K562 (cell line): ENCODE results near the gene TNPO2. TPM values are rescaled to one million over a fixed set of nuclear protein-coding genes. Genes with fewer than 3 reads are reported as not detected.

Experiments used
- ATAC-seq: fragments of 200-7000 bp; cut with Tn5 transposase; 3 replicates; pipeline ENCODE4 v1.9.1; 2020; ENCODE audit warnings: moderate library complexity
- BruUV-seq: library from RNA; stranded (reverse); fragments of 400-500 nt; replicated peaks from 2 replicates; lab custom pipeline; 2021; lab: Mats Ljungman, UMichigan
- CTCF ChIA-PET: fragments of 300-600 bp; formaldehyde crosslinking; extraction: SDS; loops from one replicate; lab custom pipeline; 2021; ENCODE audit warnings: low intra/inter-chr PET ratio; lab: Yijun Ruan, JAX
- POLR2A ChIA-PET: fragments of 300-600, 350-650 bp; sonication (Branson Sonifier 250); formaldehyde crosslinking; extraction: SDS; loops from one replicate; lab custom pipeline; 2021; ENCODE audit warnings: antibody characterized with exemption, inconsistent platforms; lab: Yijun Ruan, JAX
- DNase-seq, 4 experiments: peaks; one replicate each; pipeline versions ENCODE4 v3.0.0 to v3.0.0-alpha.2; 2011 to 2018; ENCODE audit warnings: low spot score in 3 of 4, mixed read lengths in 3 of 4; ENCODE audit errors: extremely low read depth in 1 of 4
- FAIRE-seq: peaks from 2 replicates; lab custom pipeline; 2011; peaks lifted over from hg19 to GRCh38; lab: Jason Lieb, UNC
- H2AFZ ChIP-seq: 2 replicates; pipeline ENCODE4 v1.6.0; 2011; ENCODE audit warnings: low read depth, low read length, control low read depth, inconsistent platforms
- H3K27ac ChIP-seq: fragments of 200-600 bp; 3 replicates; pipeline ENCODE4 v1.8.0; 2011; ENCODE audit warnings: low read depth, mild to moderate bottlenecking, control low read depth, inconsistent platforms, low read length, moderate library complexity, mixed read lengths; ENCODE audit errors: extremely low read depth
- H3K27me3 ChIP-seq, 2 experiments: fragments of 300-600 bp in 1 of 2; 2 replicates in 1 of 2; 3 replicates in 1 of 2; pipeline versions ENCODE4 v1.6.0 to v1.8.0; 2011; ENCODE audit warnings: inconsistent platforms in 2 of 2, low read length in 2 of 2, mild to moderate bottlenecking in 1 of 2, mixed read lengths in 1 of 2, moderate library complexity in 1 of 2; ENCODE audit not compliant: control insufficient read depth in 2 of 2, insufficient read depth in 2 of 2
- H3K36me3 ChIP-seq: fragments of 300-600 bp; 3 replicates; pipeline ENCODE4 v1.8.0; 2011; ENCODE audit warnings: mild to moderate bottlenecking, low read length, inconsistent platforms; ENCODE audit not compliant: control insufficient read depth, insufficient read depth
- H3K4me1 ChIP-seq, 2 experiments: fragments of 200-600 bp in 1 of 2; replicated peaks in 1 of 2; 2 replicates in 1 of 2; 3 replicates in 1 of 2; pipeline versions ENCODE4 v1.5.1 to v1.8.0; 2011; ENCODE audit warnings: inconsistent platforms in 2 of 2, low read length in 2 of 2, mild to moderate bottlenecking in 1 of 2, mixed read lengths in 1 of 2, moderate library complexity in 1 of 2; ENCODE audit not compliant: control insufficient read depth in 2 of 2, insufficient read depth in 2 of 2
- H3K4me2 ChIP-seq: 2 replicates; pipeline ENCODE4 v1.6.1; 2011; ENCODE audit warnings: low read length, control low read depth, inconsistent platforms, mixed read lengths; ENCODE audit not compliant: insufficient read depth
- H3K4me3 ChIP-seq: fragments of 200-600 bp; sonication (generic), shearing (Covaris generic); 2 replicates; pipeline ENCODE4 v1.5.1; 2016; ENCODE audit warnings: control low read depth, inconsistent platforms
- H3K79me2 ChIP-seq: fragments of 200-600 bp; 3 replicates; pipeline ENCODE4 v1.8.0; 2011; ENCODE audit warnings: low read length, inconsistent platforms; ENCODE audit not compliant: control insufficient read depth, insufficient read depth
- H3K9ac ChIP-seq, 2 experiments: 2 replicates each; pipeline versions ENCODE4 v1.6.0 to v1.6.1; 2011; ENCODE audit warnings: low read depth in 2 of 2, low read length in 2 of 2, control low read depth in 1 of 2, inconsistent platforms in 1 of 2, mild to moderate bottlenecking in 1 of 2, mixed read lengths in 1 of 2; ENCODE audit not compliant: insufficient read depth in 1 of 2
- H3K9me1 ChIP-seq: one replicate; pipeline ENCODE4 v1.6.0; 2011; ENCODE audit warnings: inconsistent platforms, mild to moderate bottlenecking, low read length, moderate library complexity; ENCODE audit not compliant: control insufficient read depth, insufficient read depth
- H3K9me3 ChIP-seq: replicated peaks from 2 replicates; pipeline ENCODE4 v1.5.1; 2011; ENCODE audit warnings: low read depth, low read length, inconsistent platforms; ENCODE audit not compliant: control insufficient read depth, insufficient read depth
- H4K20me1 ChIP-seq: replicated peaks from 2 replicates; pipeline ENCODE4 v1.6.1; 2011; ENCODE audit warnings: low read length, inconsistent platforms, mixed read lengths; ENCODE audit not compliant: control insufficient read depth, insufficient read depth
- NFATC3 ChIP-seq: fragments of 450-650 bp; IDR thresholded peaks from 2 replicates; pipeline ENCODE4 v1.6.1; 2017; ENCODE audit warnings: mild to moderate bottlenecking
- NR1H2 ChIP-seq: sonication (generic); formaldehyde crosslinking; IDR thresholded peaks from 2 replicates; pipeline ENCODE4 v1.4.0; 2020; ENCODE audit warnings: mild to moderate bottlenecking, missing genetic modification reagents
- PHB2 ChIP-seq: fragments of 450-650 bp; IDR thresholded peaks from 2 replicates; pipeline ENCODE4 v1.6.1; 2017; ENCODE audit warnings: low read depth
- SMAD3 ChIP-seq: fragments of 450-650 bp; formaldehyde crosslinking; conservative IDR thresholded peaks from 2 replicates; pipeline ENCODE4 v1.4.0; 2020; ENCODE audit warnings: mild to moderate bottlenecking
- SMARCE1 ChIP-seq: fragments of 450-650 bp; IDR thresholded peaks from 2 replicates; pipeline ENCODE4 v1.7.1; 2016; ENCODE audit warnings: mild to moderate bottlenecking
- ZNF518B ChIP-seq: fragments of 250-450 bp; sonication (Bioruptor Pico); IDR thresholded peaks from 2 replicates; pipeline ENCODE4 v1.5.0; 2021; ENCODE audit warnings: mild to moderate bottlenecking, moderate library complexity
- ZNF586 ChIP-seq: fragments of 450-650 bp; formaldehyde crosslinking; conservative IDR thresholded peaks from 2 replicates; pipeline ENCODE4 v1.4.0; 2020; ENCODE audit warnings: mild to moderate bottlenecking, moderate library complexity
- WGBS: fragments of 100-300 bp; shearing (Covaris generic); methylation state at CpG from one replicate; pipeline ENCODE4 v1.1.6; 2016; ENCODE audit warnings: low coverage, mixed read lengths; ENCODE audit not compliant: insufficient coverage; ENCODE audit errors: missing lambda C conversion rate; 5-methylcytosine and 5-hydroxymethylcytosine counted together
- in situ Hi-C: fragments of 300-500 bp; cut with MboI; formaldehyde crosslinking; loops from 4 replicates; pipeline ENCODE4 v1.15.0; 2018; ENCODE audit warnings: inconsistent platforms, mixed read lengths
- intact Hi-C: fragments of 100-400 bp; cut with micrococcal nuclease; formaldehyde crosslinking; loops from 2 replicates; pipeline ENCODE4 v1.14.2; 2022
- polyA plus RNA-seq, 8 experiments: library from polyadenylated mRNA; depleted of rRNA in 4 of 8; stranded (reverse) in 5 of 8; unstranded in 3 of 8; fragments of >200 nt; fragmentation: Nextera tagmentation in 2 of 8; fragmentation: Illumina TruSeq in 1 of 8; extraction: Ambion mirVana in 2 of 8; extraction: Trizol in 1 of 8; gene quantifications; 2 replicates each; pipeline versions ENCODE4 v1.2.1 to v1.2.3, GENCODE V29; 2011 to 2014; ENCODE audit warnings: inconsistent platforms in 1 of 8, missing spikeins in 1 of 8
- total RNA-seq, 7 experiments: library from RNA; depleted of rRNA in 6 of 7; stranded (reverse); fragments of >200 nt in 6 of 7; fragmentation: Illumina TruSeq in 2 of 7; extraction: Trizol in 2 of 7; gene quantifications; 2 replicates each; pipeline versions ENCODE4 v1.2.1 to v1.2.3, GENCODE V29; 2011 to 2021; ENCODE audit warnings: low replicate concordance in 1 of 7
- TF ChIP-seq, protein P1 (sequence below), 2 experiments: fragments of 450-650 bp in 1 of 2; sonication (generic) in 1 of 2; formaldehyde crosslinking in 1 of 2; IDR thresholded peaks; 2 replicates each; pipeline versions ENCODE4 v1.7.1 to v1.9.0; 2016 to 2022; ENCODE audit warnings: inconsistent platforms in 1 of 2, mild to moderate bottlenecking in 1 of 2, missing genetic modification reagents in 1 of 2

Gene TNPO2
- total and polyA plus RNA-seq, 9 of the 15 experiments (the other 6 are each of a cell fraction or from before 2014, with no cell fraction given), result 6.0 to 126 (median 53.8) TPM

DNA sequence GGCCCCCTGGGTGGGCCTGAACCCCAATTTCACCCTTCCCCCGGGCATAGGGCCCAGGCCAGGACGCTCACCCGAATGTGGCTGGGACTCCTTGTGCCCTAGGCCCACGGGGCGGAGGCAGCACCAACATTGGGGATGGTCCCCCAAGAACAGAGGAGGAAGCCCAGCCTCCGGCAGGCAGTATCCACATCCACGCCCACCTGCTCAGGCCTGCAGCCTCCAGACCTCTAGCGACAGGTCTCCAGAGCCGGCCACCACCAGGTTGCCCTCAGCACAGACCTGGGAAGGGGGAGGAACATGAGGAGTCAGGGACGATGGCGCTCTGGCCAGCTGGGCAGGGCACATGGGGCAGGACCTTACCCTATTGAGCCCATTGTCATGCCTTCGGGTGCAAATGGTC is 34.7 kb downstream of the TNPO2 start:
- ChIA-PET POLR2A (interaction anchor here (1.1 kb wide), 2 partner anchors 9 to 25 kb away, joined by 3 to 5 read pairs; no protein-coding TSS in a partner anchor), CTCF (no interaction called here)
- H3K27ac ChIP-seq, result no peak overlapping the region
- BruUV-seq, result no TSS peak
- no peaks in the 10 kb centered on the region for H4K20me1 ChIP-seq
- H3K27me3 ChIP-seq, result no peaks in the 10 kb centered on the region
- DNase-seq (no peak), FAIRE-seq (no peak), ATAC-seq (no peak)
- no peak overlapping the region for H3K9ac ChIP-seq
- no peaks in the 10 kb centered on the region for H3K9me1 ChIP-seq
- in situ Hi-C loops, result no loop called here
- H3K36me3 ChIP-seq, result peaks cover 41% of the 10 kb centered on the region; the same call in 2 of the 3 replicates
- intact Hi-C loops, result no loop called here
- H2AFZ ChIP-seq, result no peak overlapping the region
- 87% methylated on average over 10 of the region's 12 CpGs for WGBS
- no peak overlapping the region for H3K4me2 ChIP-seq
- H3K9me3 ChIP-seq, result no peaks in the 10 kb centered on the region
- H3K4me3 ChIP-seq, result no peak overlapping the region
- H3K79me2 ChIP-seq, result no peaks in the 10 kb centered on the region
- H3K4me1 ChIP-seq, result peaks cover 0 to 32% of the 10 kb centered on the region in 2 experiments; a peak in 2 of 5 replicates
- no peak for TF ChIP-seq NR1H2
- no peak for TF ChIP-seq NFATC3
- no peak for TF ChIP-seq SMAD3 (CRISPR knock-in tag)
- no peak for TF ChIP-seq PHB2
- no peak for TF ChIP-seq ZNF586
- TF ChIP-seq SMARCE1, result no peak
- no peak for TF ChIP-seq ZNF518B (CRISPR knock-in tag)
- TF ChIP-seq, protein P1, sequence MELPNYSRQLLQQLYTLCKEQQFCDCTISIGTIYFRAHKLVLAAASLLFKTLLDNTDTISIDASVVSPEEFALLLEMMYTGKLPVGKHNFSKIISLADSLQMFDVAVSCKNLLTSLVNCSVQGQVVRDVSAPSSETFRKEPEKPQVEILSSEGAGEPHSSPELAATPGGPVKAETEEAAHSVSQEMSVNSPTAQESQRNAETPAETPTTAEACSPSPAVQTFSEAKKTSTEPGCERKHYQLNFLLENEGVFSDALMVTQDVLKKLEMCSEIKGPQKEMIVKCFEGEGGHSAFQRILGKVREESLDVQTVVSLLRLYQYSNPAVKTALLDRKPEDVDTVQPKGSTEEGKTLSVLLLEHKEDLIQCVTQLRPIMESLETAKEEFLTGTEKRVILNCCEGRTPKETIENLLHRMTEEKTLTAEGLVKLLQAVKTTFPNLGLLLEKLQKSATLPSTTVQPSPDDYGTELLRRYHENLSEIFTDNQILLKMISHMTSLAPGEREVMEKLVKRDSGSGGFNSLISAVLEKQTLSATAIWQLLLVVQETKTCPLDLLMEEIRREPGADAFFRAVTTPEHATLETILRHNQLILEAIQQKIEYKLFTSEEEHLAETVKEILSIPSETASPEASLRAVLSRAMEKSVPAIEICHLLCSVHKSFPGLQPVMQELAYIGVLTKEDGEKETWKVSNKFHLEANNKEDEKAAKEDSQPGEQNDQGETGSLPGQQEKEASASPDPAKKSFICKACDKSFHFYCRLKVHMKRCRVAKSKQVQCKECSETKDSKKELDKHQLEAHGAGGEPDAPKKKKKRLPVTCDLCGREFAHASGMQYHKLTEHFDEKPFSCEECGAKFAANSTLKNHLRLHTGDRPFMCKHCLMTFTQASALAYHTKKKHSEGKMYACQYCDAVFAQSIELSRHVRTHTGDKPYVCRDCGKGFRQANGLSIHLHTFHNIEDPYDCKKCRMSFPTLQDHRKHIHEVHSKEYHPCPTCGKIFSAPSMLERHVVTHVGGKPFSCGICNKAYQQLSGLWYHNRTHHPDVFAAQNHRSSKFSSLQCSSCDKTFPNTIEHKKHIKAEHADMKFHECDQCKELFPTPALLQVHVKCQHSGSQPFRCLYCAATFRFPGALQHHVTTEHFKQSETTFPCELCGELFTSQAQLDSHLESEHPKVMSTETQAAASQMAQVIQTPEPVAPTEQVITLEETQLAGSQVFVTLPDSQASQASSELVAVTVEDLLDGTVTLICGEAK (IDR thresholded peaks at IDR 0.05), result no peak
- TF ChIP-seq, protein P1 (CRISPR knock-in tag; IDR thresholded peaks at IDR 0.05), result no peak
